GM12878 (cell line): ENCODE results near the gene MLKL. TPM values are rescaled to one million over a fixed set of nuclear protein-coding genes. Genes with fewer than 3 reads are reported as not detected.

ENCODE experiments used
- ATAC-seq: fragments of 200-7000 bp; cut with Tn5 transposase; 3 replicates; pipeline ENCODE4 v1.9.1; 2020; ENCODE audit warnings: mild to moderate bottlenecking, moderate library complexity
- BruUV-seq: library from RNA; stranded (reverse); fragments of 400-500 nt; replicated peaks from 2 replicates; lab custom pipeline; 2021; lab: Mats Ljungman, UMichigan
- CTCF ChIA-PET: fragments of 300-600 bp; sonication (Branson Sonifier 250); formaldehyde crosslinking; extraction: SDS; loops from one replicate; lab custom pipeline; 2021; ENCODE audit warnings: inconsistent platforms; lab: Yijun Ruan, JAX
- POLR2A ChIA-PET: fragments of 350-600 bp; formaldehyde crosslinking; extraction: SDS; loops from one replicate; lab custom pipeline; 2021; ENCODE audit warnings: inconsistent platforms; lab: Charles Lee
- RAD21 ChIA-PET: fragments of 300-600 bp; sonication (Branson Sonifier 250); formaldehyde crosslinking; loops from one replicate; lab custom pipeline; 2023; ENCODE audit warnings: antibody characterized with exemption; ENCODE audit not compliant: unreplicated experiment; lab: Charles Lee
- SMC1A ChIA-PET: fragments of 300-600 bp; sonication (Branson Sonifier 250); formaldehyde crosslinking; loops from one replicate; lab custom pipeline; 2023; ENCODE audit not compliant: unreplicated experiment, uncharacterized antibody; lab: Charles Lee
- DNase-seq: peaks from one replicate; pipeline ENCODE4 v3.0.0-alpha.2; 2011; ENCODE audit warnings: low read depth, low spot score
- FAIRE-seq: peaks from 3 replicates; lab custom pipeline; 2011; peaks lifted over from hg19 to GRCh38; lab: Jason Lieb, UNC
- H2AFZ ChIP-seq: 2 replicates; pipeline ENCODE4 v1.6.0; 2011; ENCODE audit warnings: low read depth, low read length, control low read depth; ENCODE audit not compliant: control insufficient read depth
- H3K27ac ChIP-seq: 2 replicates; pipeline ENCODE4 v1.5.1; 2011; ENCODE audit warnings: control low read depth; ENCODE audit not compliant: control insufficient read depth, insufficient read depth
- H3K27me3 ChIP-seq, 2 experiments: replicated peaks in 1 of 2; 2 replicates each; pipeline versions ENCODE4 v1.6.0 to v1.6.1; 2011; ENCODE audit warnings: low read length in 1 of 2; ENCODE audit not compliant: control insufficient read depth in 2 of 2, insufficient read depth in 2 of 2
- H3K36me3 ChIP-seq, 2 experiments: 2 replicates each; pipeline ENCODE4 v1.5.1; 2011; ENCODE audit warnings: low read length in 1 of 2; ENCODE audit not compliant: control insufficient read depth in 2 of 2, insufficient read depth in 2 of 2
- H3K4me1 ChIP-seq: 2 replicates; pipeline ENCODE4 v1.6.1; 2011; ENCODE audit warnings: mild to moderate bottlenecking, low read length, moderate library complexity, mixed read lengths; ENCODE audit not compliant: control insufficient read depth, insufficient read depth
- H3K4me2 ChIP-seq: 2 replicates; pipeline ENCODE4 v1.6.0; 2011; ENCODE audit warnings: control low read depth; ENCODE audit not compliant: control insufficient read depth, insufficient read depth
- H3K4me3 ChIP-seq: fragments of 200-600 bp; sonication (generic); 2 replicates; pipeline ENCODE4 v1.5.1; 2016
- H3K79me2 ChIP-seq: 2 replicates; pipeline ENCODE4 v1.6.0; 2011; ENCODE audit warnings: low read length; ENCODE audit not compliant: control insufficient read depth, insufficient read depth
- H3K9ac ChIP-seq: 2 replicates; pipeline ENCODE4 v1.8.0; 2011; ENCODE audit warnings: low read length, control low read depth, mixed read lengths; ENCODE audit not compliant: control insufficient read depth, insufficient read depth
- H3K9me3 ChIP-seq: replicated peaks from 3 replicates; pipeline ENCODE4 v1.5.1; 2011; ENCODE audit warnings: mild to moderate bottlenecking, low read length; ENCODE audit not compliant: control insufficient read depth, insufficient read depth
- H4K20me1 ChIP-seq: 2 replicates; pipeline ENCODE4 v1.6.0; 2011; ENCODE audit not compliant: control insufficient read depth, insufficient read depth
- BACH1 ChIP-seq: fragments of 450-650 bp; IDR thresholded peaks from 2 replicates; pipeline ENCODE4 v1.6.1; 2017; ENCODE audit warnings: mild to moderate bottlenecking, borderline replicate concordance
- CEBPB ChIP-seq, 2 experiments: fragments of 150-350 bp in 1 of 2; IDR thresholded peaks; 2 replicates each; pipeline ENCODE4 v1.6.1; 2012 to 2014; ENCODE audit warnings: low read depth in 2 of 2, low read length in 2 of 2, borderline replicate concordance in 1 of 2, inconsistent platforms in 1 of 2
- E2F4 ChIP-seq: IDR thresholded peaks from 2 replicates; pipeline ENCODE4 v1.6.1; 2012; ENCODE audit warnings: low read depth, low read length, improper control_type of control experiment
- E4F1 ChIP-seq: fragments of 450-650 bp; IDR thresholded peaks from 2 replicates; pipeline ENCODE4 v1.6.1; 2018; ENCODE audit warnings: borderline replicate concordance, mild to moderate bottlenecking; ENCODE audit not compliant: partially characterized antibody
- HDGF ChIP-seq: fragments of 450-650 bp; IDR thresholded peaks from 2 replicates; pipeline ENCODE4 v1.6.1; 2016; ENCODE audit warnings: antibody characterized with exemption
- KAT2A ChIP-seq: conservative IDR thresholded peaks from 2 replicates; pipeline ENCODE4 v1.6.1; 2011; ENCODE audit warnings: low read depth, low read length; ENCODE audit not compliant: control insufficient read depth
- KLF5 ChIP-seq: fragments of 450-650 bp; IDR thresholded peaks from 2 replicates; pipeline ENCODE4 v1.6.1; 2014; ENCODE audit warnings: mild to moderate bottlenecking; ENCODE audit not compliant: partially characterized antibody
- NFYB ChIP-seq: IDR thresholded peaks from 2 replicates; pipeline ENCODE4 v1.6.1; 2011; ENCODE audit warnings: low read depth, mild to moderate bottlenecking, low read length, improper control_type of control experiment, moderate library complexity; ENCODE audit not compliant: insufficient read depth
- PML ChIP-seq: IDR thresholded peaks from 2 replicates; pipeline ENCODE4 v1.6.1; 2012; ENCODE audit warnings: low read length, inconsistent platforms
- RAD51 ChIP-seq: fragments of 450-650 bp; IDR thresholded peaks from 2 replicates; pipeline ENCODE4 v1.6.1; 2016; ENCODE audit warnings: moderate library complexity, mild to moderate bottlenecking, inconsistent platforms
- TARDBP ChIP-seq: IDR thresholded peaks from 2 replicates; pipeline ENCODE4 v1.6.1; 2016; ENCODE audit warnings: borderline replicate concordance
- TCF12 ChIP-seq: IDR thresholded peaks from 2 replicates; pipeline ENCODE4 v1.6.1; 2011; ENCODE audit warnings: low read depth, mild to moderate bottlenecking, low read length
- USF1 ChIP-seq: IDR thresholded peaks from 2 replicates; pipeline ENCODE4 v1.6.1; 2011; ENCODE audit warnings: borderline replicate concordance, low read depth, mild to moderate bottlenecking, moderate library complexity, mixed read lengths, low read length; ENCODE audit not compliant: insufficient read depth; ENCODE audit errors: extremely low read length
- YBX1 ChIP-seq: fragments of 450-650 bp; IDR thresholded peaks from 2 replicates; pipeline ENCODE4 v1.6.1; 2016; ENCODE audit warnings: antibody characterized with exemption
- ZBTB11 ChIP-seq: fragments of 450-650 bp; formaldehyde crosslinking; IDR thresholded peaks from 2 replicates; pipeline ENCODE4 v1.5.0; 2022; ENCODE audit warnings: mild to moderate bottlenecking, missing genetic modification characterization
- WGBS: methylation state at CpG from one replicate; pipeline ENCODE4 v1.1.6; 2016; ENCODE audit warnings: low lambda C conversion rate; ENCODE audit not compliant: insufficient replicate concordance, insufficient coverage; ENCODE audit errors: missing lambda C conversion rate; 5-methylcytosine and 5-hydroxymethylcytosine counted together
- in situ Hi-C: fragments of 300-500 bp; cut with MboI; formaldehyde crosslinking; loops from 9 replicates; pipeline ENCODE4 v1.14.3; 2018; ENCODE audit warnings: mixed read lengths
- intact Hi-C: fragments of 100-400 bp; cut with micrococcal nuclease; formaldehyde crosslinking; loops from one replicate; pipeline ENCODE4 v1.14.2; 2022; ENCODE audit not compliant: unreplicated experiment
- polyA plus RNA-seq, 11 experiments: library from polyadenylated mRNA; depleted of rRNA in 4 of 11; unstranded in 6 of 11; stranded (reverse) in 5 of 11; fragments of >200 nt; fragmentation: Nextera tagmentation in 4 of 11; fragmentation: Illumina TruSeq in 1 of 11; extraction: Ambion mirVana in 4 of 11; extraction: Trizol in 1 of 11; gene quantifications; 1 replicate in 1 of 11; 2 replicates in 10 of 11; pipeline versions ENCODE4 v1.2.1 to v1.2.3, GENCODE V29; 2011 to 2016; ENCODE audit warnings: inconsistent platforms in 2 of 11, missing spikeins in 2 of 11, low read depth in 1 of 11
- total RNA-seq, 4 experiments: library from RNA; depleted of rRNA in 3 of 4; stranded (reverse); fragments of >200 nt in 3 of 4; fragmentation: Illumina TruSeq in 1 of 4; extraction: Trizol in 1 of 4; gene quantifications; 2 replicates each; pipeline versions ENCODE4 v1.2.1 to v1.2.3, GENCODE V29; 2013 to 2021
- TF ChIP-seq, protein P1 (sequence below): IDR thresholded peaks from 2 replicates; pipeline ENCODE4 v1.6.1; 2011; ENCODE audit warnings: low read depth, mild to moderate bottlenecking, low read length, moderate library complexity, borderline replicate concordance; ENCODE audit errors: extremely low read depth

MLKL gene
- total and polyA plus RNA-seq, 10 of the 15 experiments (the other 5 are each of a cell fraction or from before 2014, with no cell fraction given), result 3.8 to 14.5 (median 11.2) TPM

DNA sequence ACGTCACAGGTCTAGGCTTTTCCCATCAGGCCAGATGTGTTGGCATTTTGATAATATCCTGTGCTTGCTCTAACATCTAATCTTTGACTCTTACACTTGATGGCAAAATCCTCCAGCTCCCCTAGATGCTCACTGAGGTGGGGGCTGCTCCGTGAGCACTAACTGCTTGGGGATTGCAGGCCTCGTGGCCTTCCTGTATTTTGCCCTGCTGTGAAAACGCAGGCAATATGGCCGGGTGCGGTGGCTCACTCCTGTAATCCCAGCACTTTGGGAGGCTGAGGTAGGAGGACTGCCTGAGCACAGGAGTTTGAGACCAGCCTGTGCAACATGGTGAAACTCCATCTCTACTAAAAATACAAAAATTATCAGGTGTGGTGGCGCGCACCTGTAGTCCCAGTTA, 9.7 kb upstream of the MLKL start:
- no peak overlapping the region for H3K4me3 ChIP-seq
- intact Hi-C loops, result no loop called here
- H3K9ac ChIP-seq, result no peak overlapping the region
- BruUV-seq, result no TSS peak
- ATAC-seq (no peak), DNase-seq (no peak), FAIRE-seq (no peak)
- ChIA-PET POLR2A (no interaction called here), SMC1A (interaction anchor here (0.9 to 4.4 kb wide), 6 partner anchors 11 to 401 kb away, joined by 3 to 59 read pairs (median 4); no protein-coding TSS in a partner anchor), RAD21 (interaction anchor here (0.9 to 5.5 kb wide), 6 partner anchors 9 to 365 kb away, joined by 3 to 62 read pairs (median 4); partner anchors contain the start of gene MLKL), CTCF (interaction anchor here (0.6 to 10.6 kb wide), 14 partner anchors 9 to 401 kb away, joined by 3 to 190 read pairs (median 4); partner anchors contain the start of gene MLKL)
- no peaks in the 10 kb centered on the region for H3K4me1 ChIP-seq
- no peaks in the 10 kb centered on the region for H4K20me1 ChIP-seq
- no peak overlapping the region for H3K27ac ChIP-seq
- no peaks in the 10 kb centered on the region for H3K27me3 ChIP-seq
- H3K9me3 ChIP-seq, result no peaks in the 10 kb centered on the region
- H3K4me2 ChIP-seq, result no peak overlapping the region
- H3K36me3 ChIP-seq, result no peaks in the 10 kb centered on the region
- in situ Hi-C loops, result no loop called here
- H3K79me2 ChIP-seq, result no peaks in the 10 kb centered on the region
- 83% methylated on average over 8 of the region's 8 CpGs for WGBS
- no peak overlapping the region for H2AFZ ChIP-seq
- TF ChIP-seq BACH1 (no peak), CEBPB (IDR thresholded peaks at IDR 0.05; ENCODE audit: borderline replicate concordance in 1 of 2, low read depth in 2 of 2, low read length in 2 of 2) (no peak), HDGF (no peak), KAT2A (no peak), TARDBP (no peak), PML (no peak), YBX1 (no peak), TCF12 (no peak), ZBTB11 (CRISPR knock-in tag) (no peak), RAD51 (no peak), NFYB (no peak), E2F4 (no peak), KLF5 (no peak), USF1 (no peak), E4F1 (no peak)
- TF ChIP-seq, protein P1, sequence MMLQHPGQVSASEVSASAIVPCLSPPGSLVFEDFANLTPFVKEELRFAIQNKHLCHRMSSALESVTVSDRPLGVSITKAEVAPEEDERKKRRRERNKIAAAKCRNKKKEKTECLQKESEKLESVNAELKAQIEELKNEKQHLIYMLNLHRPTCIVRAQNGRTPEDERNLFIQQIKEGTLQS, result no peak
